ENCODE results near the gene ABCD3.
"Not testable (repeated sequence)": the region's sequence is repeated elsewhere in the genome, so short reads cannot be mapped to it uniquely, and the experiment has no call there.

ABCD3 gene

GRCh38 chr1:94417978-94418663, at the start of gene ABCD3:
ABCD3 (plus strand) TSS chr1:94418389; CDS start chr1:94418479, 90 bp downstream.
- peak; percentile 97 for DNase-seq (ENCODE audit: low spot score)

- not testable (repeated sequence) for DNase-seq (ENCODE audit: low spot score)
Observed at GRCh38 chr1:94372771-94373170, 45.4 kb upstream of the ABCD3 start.

GRCh38 chr1:94373311-94373710, 44.9 kb upstream of the ABCD3 start:
- not testable (repeated sequence) for DNase-seq (ENCODE audit: low spot score)

- DNase-seq (ENCODE audit: low spot score), result not testable (repeated sequence)
Observed at GRCh38 chr1:94375666-94376065, 42.5 kb upstream of the ABCD3 start.

- not testable (repeated sequence) for DNase-seq (ENCODE audit: low spot score)
Observed at GRCh38 chr1:94378493-94378892, 39.7 kb upstream of the ABCD3 start.

- DNase-seq (ENCODE audit: low spot score), result no peak
Observed at GRCh38 chr1:94379615-94380014, 38.6 kb upstream of the ABCD3 start.

GRCh38 chr1:94382201-94382600, 36.0 kb upstream of the ABCD3 start:
- no peak for DNase-seq (ENCODE audit: low spot score)

- peak; percentile 11 for DNase-seq (ENCODE audit: low spot score)
Observed at GRCh38 chr1:94383966-94384408, 34.2 kb upstream of the ABCD3 start.

GRCh38 chr1:94384485-94385265, 33.5 kb upstream of the ABCD3 start:
- DNase-seq (ENCODE audit: low spot score), result no peak

GRCh38 chr1:94385308-94385929, 32.8 kb upstream of the ABCD3 start:
- DNase-seq (ENCODE audit: low spot score), result no peak

GRCh38 chr1:94389298-94389697, 28.9 kb upstream of the ABCD3 start:
- DNase-seq (ENCODE audit: low spot score), result no peak

- DNase-seq (ENCODE audit: low spot score), result no peak
Observed at GRCh38 chr1:94394247-94394646, 23.9 kb upstream of the ABCD3 start.

GRCh38 chr1:94395231-94395630, 23.0 kb upstream of the ABCD3 start:
- DNase-seq (ENCODE audit: low spot score), result no peak

GRCh38 chr1:94395748-94396309, 22.4 kb upstream of the ABCD3 start:
- no peak for DNase-seq (ENCODE audit: low spot score)

- DNase-seq (ENCODE audit: low spot score), result no peak
Observed at GRCh38 chr1:94396356-94397010, 21.7 kb upstream of the ABCD3 start.

- DNase-seq (ENCODE audit: low spot score), result no peak
Observed at GRCh38 chr1:94398356-94398755, 19.8 kb upstream of the ABCD3 start.

GRCh38 chr1:94399453-94399852, 18.7 kb upstream of the ABCD3 start:
- DNase-seq (ENCODE audit: low spot score), result no peak

- DNase-seq (ENCODE audit: low spot score), result no peak
Observed at GRCh38 chr1:94401206-94401605, 17.0 kb upstream of the ABCD3 start.

GRCh38 chr1:94406446-94406845, 11.7 kb upstream of the ABCD3 start:
- DNase-seq (ENCODE audit: low spot score), result no peak

- no peak for DNase-seq (ENCODE audit: low spot score)
Observed at GRCh38 chr1:94408104-94408830, 9.9 kb upstream of the ABCD3 start.

GRCh38 chr1:94411237-94411636, 7.0 kb upstream of the ABCD3 start:
- DNase-seq (ENCODE audit: low spot score), result no peak
